ENCODE measurements around the gene PILRA. TPM values are rescaled to one million over a fixed set of nuclear protein-coding genes. Genes with fewer than 3 reads are reported as not detected.

Gene PILRA
- total RNA-seq, 4 donors from 2014 or later = 10.9 to 27.3 (median 15.8) TPM

DNA sequence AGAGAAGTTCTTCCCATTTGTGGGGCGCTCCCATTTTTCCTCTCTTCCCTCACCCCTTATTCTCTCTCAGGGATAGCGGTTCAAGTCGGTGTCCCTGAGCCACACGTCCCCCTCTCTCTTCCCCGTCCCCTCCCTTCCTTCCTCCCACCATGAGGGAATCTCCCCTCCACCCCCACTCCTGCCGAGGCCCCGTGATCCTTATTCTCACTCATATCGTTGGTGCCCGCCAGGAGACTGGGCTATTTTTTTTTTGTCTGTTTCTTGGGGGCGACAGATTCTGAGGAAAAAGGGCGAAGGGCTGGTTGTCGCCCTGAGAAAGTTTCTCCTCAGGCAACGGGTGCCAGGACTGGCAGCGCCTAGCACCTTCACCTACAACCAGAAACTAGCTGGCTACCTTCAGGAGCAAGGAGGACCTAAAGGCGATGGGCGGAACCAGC lies 54.5 kb downstream of the PILRA start:
- 40 to 54% methylated on average over 14 to 15 of the region's 16 CpGs for WGBS, 2 donors
- H3K4me1 ChIP-seq = peaks cover 0 to 36% (median 19%) of the 10 kb centered on the region in 4 donors
- peak overlapping the region; percentile 97 to 100 (median 100) for H3K27ac ChIP-seq
- DNase-seq (ENCODE audit: low spot score in 2 of 2) = no peak
- no peaks in the 10 kb centered on the region for H3K9me3 ChIP-seq
- peaks cover 0 to 23% (median 0%) of the 10 kb centered on the region in 3 donors for H3K36me3 ChIP-seq
- H3K4me3 ChIP-seq = peak overlapping the region; percentile 63 to 97 (median 85)
- TF ChIP-seq EP300 (IDR thresholded peaks at IDR 0.05) = no peak
- TF ChIP-seq POLR2A (IDR thresholded peaks at IDR 0.05) = no peak
- H3K27me3 ChIP-seq = no peaks in the 10 kb centered on the region

GRCh38 chr7:100428199-100428966 lies 55.1 kb downstream of the PILRA start, which contains the start of gene ZCWPW1:
Gene ZCWPW1 (minus strand): TSS chr7:100428703. CDS start chr7:100420649, 8,054 bp downstream.
- TF ChIP-seq, protein P1, sequence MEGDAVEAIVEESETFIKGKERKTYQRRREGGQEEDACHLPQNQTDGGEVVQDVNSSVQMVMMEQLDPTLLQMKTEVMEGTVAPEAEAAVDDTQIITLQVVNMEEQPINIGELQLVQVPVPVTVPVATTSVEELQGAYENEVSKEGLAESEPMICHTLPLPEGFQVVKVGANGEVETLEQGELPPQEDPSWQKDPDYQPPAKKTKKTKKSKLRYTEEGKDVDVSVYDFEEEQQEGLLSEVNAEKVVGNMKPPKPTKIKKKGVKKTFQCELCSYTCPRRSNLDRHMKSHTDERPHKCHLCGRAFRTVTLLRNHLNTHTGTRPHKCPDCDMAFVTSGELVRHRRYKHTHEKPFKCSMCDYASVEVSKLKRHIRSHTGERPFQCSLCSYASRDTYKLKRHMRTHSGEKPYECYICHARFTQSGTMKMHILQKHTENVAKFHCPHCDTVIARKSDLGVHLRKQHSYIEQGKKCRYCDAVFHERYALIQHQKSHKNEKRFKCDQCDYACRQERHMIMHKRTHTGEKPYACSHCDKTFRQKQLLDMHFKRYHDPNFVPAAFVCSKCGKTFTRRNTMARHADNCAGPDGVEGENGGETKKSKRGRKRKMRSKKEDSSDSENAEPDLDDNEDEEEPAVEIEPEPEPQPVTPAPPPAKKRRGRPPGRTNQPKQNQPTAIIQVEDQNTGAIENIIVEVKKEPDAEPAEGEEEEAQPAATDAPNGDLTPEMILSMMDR (IDR thresholded peaks at IDR 0.05) = peak in 1 of 5 experiments; percentile 11
- TF ChIP-seq EP300 (IDR thresholded peaks at IDR 0.05) (peak; percentile 89 to 100), POLR2A (IDR thresholded peaks at IDR 0.05) (peak; percentile 96 to 100)
- H3K4me1 ChIP-seq = peaks cover 0 to 41% (median 19%) of the 10 kb centered on the region in 4 donors
- peaks cover 0 to 28% (median 0%) of the 10 kb centered on the region in 3 donors for H3K36me3 ChIP-seq
- WGBS, 2 donors = 0 to 1% methylated on average over 51 to 66 of the region's 66 CpGs
- peak within 1 kb of the TSS; percentile 97 to 100 (median 100) for H3K27ac ChIP-seq
- DNase-seq (ENCODE audit: low spot score in 2 of 2) = peak; percentile 94 to 95
- no peaks in the 10 kb centered on the region for H3K9me3 ChIP-seq
- H3K4me3 ChIP-seq = peak within 1 kb of the TSS; percentile 74 to 97 (median 86)
- no peaks in the 10 kb centered on the region for H3K27me3 ChIP-seq

GRCh38 chr7:100428967-100429636 lies 55.8 kb downstream of the PILRA start:
- H3K4me3 ChIP-seq = peak overlapping the region; percentile 74 to 97 (median 86)
- WGBS, 2 donors = 0 to 1% methylated on average over 37 to 38 of the region's 40 CpGs
- peaks cover 0 to 47% (median 19%) of the 10 kb centered on the region in 4 donors for H3K4me1 ChIP-seq
- DNase-seq (ENCODE audit: low spot score in 2 of 2) = peak; percentile 100
- H3K9me3 ChIP-seq = no peaks in the 10 kb centered on the region
- TF ChIP-seq POLR2A (IDR thresholded peaks at IDR 0.05) (peak; percentile 70 to 86), EP300 (IDR thresholded peaks at IDR 0.05) (peak; percentile 99)
- TF ChIP-seq, protein P1 (IDR thresholded peaks at IDR 0.05) = peak in 3 of 5 experiments; percentile 37 to 86 (median 78)
- no peaks in the 10 kb centered on the region for H3K27me3 ChIP-seq
- H3K36me3 ChIP-seq = peaks cover 0 to 35% (median 0%) of the 10 kb centered on the region in 3 donors
- H3K27ac ChIP-seq = peak overlapping the region; percentile 97 to 100 (median 100)

- 1% methylated on average over 50 of the region's 95 CpGs for WGBS, 2 donors
- no peaks in the 10 kb centered on the region for H3K27me3 ChIP-seq
- peaks cover 0 to 38% (median 7%) of the 10 kb centered on the region in 3 donors for H3K36me3 ChIP-seq
- DNase-seq (ENCODE audit: low spot score in 2 of 2) = peak; percentile 95 to 98
- H3K4me1 ChIP-seq = peaks cover 0 to 53% (median 24%) of the 10 kb centered on the region in 4 donors
- peak within 1 kb of the TSS; percentile 97 to 100 (median 100) for H3K27ac ChIP-seq
- H3K4me3 ChIP-seq = peak within 1 kb of the TSS; percentile 74 to 97 (median 86)
- peak; percentile 20 to 86 for TF ChIP-seq POLR2A (IDR thresholded peaks at IDR 0.05)
- TF ChIP-seq EP300 (IDR thresholded peaks at IDR 0.05) = peak in 1 of 2 donors; percentile 62
- TF ChIP-seq, protein P1 (IDR thresholded peaks at IDR 0.05) = no peak
- no peaks in the 10 kb centered on the region for H3K9me3 ChIP-seq
Observed at GRCh38 chr7:100429637-100430492, 56.6 kb downstream of the PILRA start, which contains the start of gene MEPCE. Gene MEPCE (plus strand): TSS chr7:100429831. CDS start chr7:100430019, 188 bp downstream.

Measured in tibial nerve (tissue), 4 donors.